DMS79 treated with DMSO at 0.1 percent for 48 hours (cell line): Measurements from ENCODE around the gene IER3.
A peak's percentile ranks its signal among the peaks of the same experiment; 100 is the strongest.

Source experiments
- DNase-seq: peaks from one replicate; lab custom pipeline; 2025; lab: John Stamatoyannopoulos, UW

Gene IER3

GRCh38 chr6:30744054-30744805 is at the start of gene IER3:
Gene IER3 (minus strand): TSS chr6:30744547. CDS start chr6:30744518, 29 bp downstream.
- peak; percentile 78 for DNase-seq

DNA sequence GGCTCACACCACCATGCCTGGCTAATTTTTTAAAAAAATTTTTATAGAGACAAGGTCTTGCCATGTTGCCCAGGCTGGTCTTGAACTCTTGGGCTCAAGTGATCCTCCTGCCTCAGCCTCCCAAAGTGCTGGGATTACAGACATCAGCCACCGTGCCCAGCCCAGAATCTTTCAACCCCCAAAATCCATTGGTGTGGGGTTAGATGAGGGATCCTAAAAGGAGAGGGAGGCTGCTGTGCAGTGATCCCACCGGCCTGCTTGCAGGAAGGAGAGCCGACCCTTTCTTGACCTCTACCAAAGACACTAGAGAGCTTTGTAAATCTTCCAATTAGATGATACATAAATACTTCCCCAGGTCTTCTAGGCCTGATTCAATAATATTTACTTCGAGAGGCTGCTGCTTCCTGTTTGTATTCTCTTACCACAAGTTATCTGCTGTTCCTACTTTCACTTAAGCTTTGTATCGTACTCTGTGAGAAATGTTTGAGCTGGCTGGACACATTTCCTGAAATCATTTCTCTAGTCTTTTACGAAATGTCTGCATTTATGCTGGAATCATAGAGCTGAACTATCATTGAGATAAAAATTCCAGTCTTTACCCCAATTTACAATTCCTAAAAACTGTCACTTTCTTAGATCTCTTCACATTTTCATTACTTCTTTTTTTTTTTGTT is 49.3 kb upstream of the IER3 start:
- DNase-seq: no peak

DNA sequence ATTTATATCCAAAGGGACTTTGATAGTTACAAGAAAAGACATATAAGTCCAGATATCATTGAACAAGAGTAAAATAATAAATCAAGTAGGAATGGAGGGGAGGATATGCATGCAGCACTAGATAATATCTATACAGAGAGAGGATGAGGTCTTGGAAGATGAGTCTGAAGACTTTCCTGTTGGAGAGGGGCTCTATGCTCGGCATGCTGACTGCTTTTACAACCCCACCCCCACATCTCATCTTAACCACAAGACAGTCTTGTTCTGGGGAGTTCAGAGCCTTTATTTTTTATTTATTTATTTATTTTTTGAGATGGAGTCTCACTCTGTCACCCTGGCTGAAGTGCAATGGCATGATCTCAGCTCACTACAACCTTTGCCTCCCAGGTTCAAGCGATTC is 48.4 kb upstream of the IER3 start:
- no peak for DNase-seq

- no peak for DNase-seq
Observed at GRCh38 chr6:30790724-30791383, 46.5 kb upstream of the IER3 start.

DNA sequence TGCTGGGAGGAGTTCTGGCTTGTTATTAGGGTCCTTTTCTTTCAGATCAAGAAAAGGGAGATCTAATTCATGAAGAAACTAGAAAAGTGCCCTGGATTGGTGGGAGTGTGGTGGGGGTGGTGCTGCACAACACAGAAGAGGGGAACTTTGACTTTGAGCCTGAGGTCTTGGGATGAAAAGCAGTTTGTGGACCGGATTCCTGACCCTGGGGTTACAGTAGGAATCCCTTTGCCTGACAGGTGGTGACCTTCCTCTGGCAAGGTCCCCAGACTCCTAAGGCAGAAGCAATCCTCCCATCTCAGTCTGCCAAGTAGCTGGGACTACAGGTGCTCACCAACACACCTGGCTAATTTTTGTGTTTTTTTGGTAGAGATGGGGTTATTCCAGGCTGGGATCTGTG is 45.3 kb upstream of the IER3 start:
- DNase-seq: no peak

GRCh38 chr6:30787954-30788353 is 43.6 kb upstream of the IER3 start:
- no peak for DNase-seq

- no peak for DNase-seq
Observed at GRCh38 chr6:30782425-30783014, 38.2 kb upstream of the IER3 start.

- peak; percentile 85 for DNase-seq
Observed at GRCh38 chr6:30781743-30782424, 37.5 kb upstream of the IER3 start.

GRCh38 chr6:30781395-30781742 is 37.0 kb upstream of the IER3 start:
- DNase-seq: no peak

GRCh38 chr6:30780642-30780920 is 36.2 kb upstream of the IER3 start:
- DNase-seq: no peak

- DNase-seq: no peak
Observed at GRCh38 chr6:30779850-30780641, 35.7 kb upstream of the IER3 start.

DNA sequence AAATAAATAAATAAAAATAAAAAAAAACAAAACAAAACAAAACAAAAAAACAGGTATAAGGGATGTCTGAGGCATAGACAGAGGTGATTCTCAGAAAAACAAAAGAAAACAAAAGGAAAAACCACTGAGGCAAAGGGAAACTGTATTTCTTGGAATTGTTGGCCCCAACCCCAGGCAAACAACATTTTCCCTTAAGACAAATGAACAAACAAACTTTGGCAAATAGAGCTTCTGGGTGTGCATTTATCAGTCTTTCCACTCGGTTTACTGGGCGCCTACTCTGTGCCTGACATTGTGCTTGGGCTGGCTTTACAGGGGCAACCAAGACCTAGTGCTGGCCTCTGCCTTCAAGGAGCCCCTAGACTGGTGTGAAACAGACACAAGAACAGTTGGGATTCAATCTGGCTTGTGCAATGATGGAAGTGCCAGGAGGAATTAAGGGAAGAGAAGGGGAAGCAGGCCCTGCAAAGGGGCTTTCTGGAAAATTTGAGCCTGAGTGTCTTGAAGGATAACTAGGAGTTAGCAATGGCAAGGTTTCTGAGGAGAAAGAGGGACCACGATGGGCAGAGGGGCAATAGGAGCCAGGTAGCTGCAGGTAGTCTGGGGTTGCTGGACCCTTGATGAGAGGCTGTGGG is 33.8 kb upstream of the IER3 start:
- DNase-seq: no peak

DNA sequence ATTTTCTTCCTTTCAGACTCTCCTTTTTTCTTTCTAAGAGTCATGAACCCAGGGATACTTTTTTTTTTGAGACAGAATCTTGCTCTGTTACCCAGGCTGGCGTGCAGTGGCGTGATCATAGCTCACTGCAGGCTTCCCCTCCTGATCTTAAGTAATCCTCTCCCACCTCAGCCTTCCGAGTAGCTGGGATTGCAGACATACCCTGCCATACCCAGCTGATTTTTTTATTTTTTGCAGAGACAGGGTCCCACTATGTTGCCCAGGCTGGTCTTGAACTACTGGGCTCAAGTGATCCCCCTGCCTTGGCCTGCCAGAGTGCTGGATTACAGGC is 32.8 kb upstream of the IER3 start:
- no peak for DNase-seq

DNA sequence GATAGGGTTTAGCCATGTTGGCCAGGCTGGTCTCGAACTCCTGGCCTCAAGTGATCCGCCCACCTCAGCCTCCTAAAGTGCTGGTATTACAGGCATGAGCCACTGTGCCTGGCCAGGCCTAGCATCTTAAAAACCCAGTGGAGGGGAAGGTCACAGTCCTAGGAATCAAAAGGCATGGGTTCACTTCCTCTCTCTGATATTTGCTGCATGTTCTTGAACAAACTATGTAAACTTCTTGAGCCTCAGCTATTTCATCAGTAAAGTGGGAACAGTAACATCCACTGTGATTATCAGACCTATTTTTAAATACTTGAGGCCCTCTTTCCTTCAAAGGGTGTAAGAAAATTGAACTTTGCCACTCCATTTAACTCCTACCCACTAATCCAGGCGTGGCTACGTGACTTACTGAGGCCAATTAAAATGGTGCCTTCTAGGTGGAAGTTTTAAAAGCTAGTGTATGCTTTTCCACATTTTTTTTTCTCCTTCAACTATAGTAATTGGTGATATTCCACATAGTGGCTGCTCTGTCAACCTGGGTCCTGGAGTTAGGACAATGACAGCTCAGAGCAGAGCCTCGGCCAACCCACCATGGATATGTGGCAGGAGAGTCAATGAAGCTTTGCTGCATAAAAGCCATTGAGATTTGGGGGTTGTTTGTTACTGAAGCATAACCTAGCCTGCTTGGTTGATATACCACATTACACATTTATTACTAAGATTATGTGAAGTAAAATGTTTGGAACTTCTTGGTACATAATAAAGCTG is 32.2 kb upstream of the IER3 start:
- DNase-seq: no peak

DNA sequence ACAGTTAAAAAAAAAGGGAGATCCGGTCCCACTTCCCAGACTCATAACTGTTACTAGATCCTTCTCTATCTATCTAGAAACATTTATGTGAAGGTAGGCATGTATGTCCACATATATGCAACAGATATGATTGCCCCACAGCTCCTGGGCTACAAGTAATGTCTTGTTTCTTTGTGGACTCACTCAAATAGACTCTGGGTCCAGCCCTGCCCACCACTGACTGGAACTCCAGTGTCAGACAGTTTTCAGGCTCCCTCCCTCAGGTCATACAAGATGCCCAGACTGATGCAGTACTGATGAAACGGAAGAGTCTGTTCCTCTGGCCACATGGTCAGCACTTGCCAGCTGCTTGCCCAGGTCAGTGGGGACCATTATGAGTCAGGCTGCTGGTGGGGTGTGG is 30.8 kb upstream of the IER3 start:
- no peak for DNase-seq

DNA sequence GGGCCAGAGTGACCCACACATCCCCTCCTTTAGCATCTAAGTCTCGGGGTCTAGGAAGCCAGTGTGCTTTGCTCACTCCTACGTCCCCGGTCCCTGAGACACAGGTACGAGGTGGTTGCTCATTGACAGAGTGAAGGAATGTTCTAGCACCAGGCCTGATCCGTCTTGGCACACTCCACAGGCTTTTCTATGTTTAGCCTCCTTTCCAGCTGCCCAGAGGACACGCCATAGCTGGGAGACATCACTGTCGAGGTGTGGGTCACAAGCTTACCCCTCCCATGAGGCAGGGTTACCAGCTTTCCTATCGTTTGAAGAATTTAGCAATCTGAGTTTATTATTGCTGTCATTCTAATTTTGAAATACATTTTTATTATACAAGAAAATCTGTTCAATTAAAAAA is 30.4 kb upstream of the IER3 start:
- DNase-seq: no peak

GRCh38 chr6:30770592-30770991 is 26.2 kb upstream of the IER3 start:
- no peak for DNase-seq

- DNase-seq: no peak
Observed at GRCh38 chr6:30769853-30770524, 25.6 kb upstream of the IER3 start.

DNA sequence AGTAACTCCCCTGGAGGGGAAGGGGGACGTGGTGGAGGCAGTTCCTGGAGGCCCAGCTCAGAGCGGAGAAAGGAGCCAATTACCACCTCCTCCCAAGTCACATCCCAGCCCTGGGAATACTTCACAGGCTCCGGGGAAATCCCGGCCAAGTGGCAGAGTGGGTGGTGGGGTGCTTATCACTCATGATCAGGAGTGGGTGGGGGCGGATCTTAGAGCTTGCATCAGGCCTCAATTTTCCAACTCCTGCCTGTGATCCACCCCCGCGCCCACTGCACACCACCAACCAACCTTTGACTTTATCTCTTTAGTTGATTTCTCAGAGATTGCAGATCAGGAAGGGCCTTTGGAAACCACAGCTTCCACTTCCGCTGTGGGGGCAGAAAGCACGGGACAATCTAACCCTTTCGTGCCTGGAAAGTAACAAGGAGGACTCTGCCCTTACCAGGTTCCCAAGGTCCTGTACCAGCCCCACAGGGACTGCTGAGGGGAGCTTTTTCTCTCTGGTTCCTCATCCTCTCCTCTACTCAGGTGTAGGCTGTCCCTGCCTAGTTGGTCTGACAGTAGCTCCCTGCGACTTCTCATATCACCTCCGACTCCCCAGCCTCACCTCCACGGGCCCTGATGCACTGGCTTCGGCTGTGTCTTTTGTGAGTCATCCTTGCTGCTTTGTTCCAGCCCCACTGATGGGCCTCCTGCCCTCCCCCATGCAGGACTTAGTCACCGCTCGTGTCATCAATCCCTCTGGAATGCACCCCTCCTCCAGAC is 24.9 kb upstream of the IER3 start:
- no peak for DNase-seq
